ENCODE measurements around the gene SAMD13. TPM values are rescaled to one million over a fixed set of nuclear protein-coding genes. Genes with fewer than 3 reads are reported as not detected.

Gene SAMD13
- total and polyA plus RNA-seq, 2 of the 4 experiments (the other 2 are of a cell fraction): 0.27 to 0.36 TPM

- Histone ChIP-seq H2AK9ac (replicated peaks; ENCODE audit: low read depth, low read length, poor library complexity) (peak overlapping the region; percentile 87), H3K27ac (ENCODE audit: insufficient read depth, low read length) (peak overlapping the region; percentile 73), H3K36me3 (ENCODE audit: control insufficient read depth, insufficient read depth, low read length) (no peaks in the 10 kb centered on the region), H3K79me1 (ENCODE audit: low read depth in 1 of 2, low read length in 2 of 2) (no peaks in the 10 kb centered on the region), H2BK15ac (ENCODE audit: low read depth, low read length) (peak overlapping the region; percentile 97; the same call in 2 of the 3 replicates), H3K23ac (ENCODE audit: low read depth, low read length) (peak overlapping the region; percentile 94), H2AFZ (replicated peaks; ENCODE audit: low read length, poor library complexity) (peak overlapping the region; percentile 85), H2BK5ac (ENCODE audit: low read depth, low read length, poor library complexity, severe bottlenecking) (peak overlapping the region; percentile 95), H2AK5ac (ENCODE audit: low read depth, low read length) (peak overlapping the region; percentile 99), H3K4me2 (ENCODE audit: low read depth, low read length) (peak overlapping the region; percentile 56), H3K14ac (replicated peaks; ENCODE audit: low read depth, low read length) (peak overlapping the region; percentile 96), H3K4ac (ENCODE audit: low read depth, low read length) (peak overlapping the region; percentile 99), H2BK120ac (ENCODE audit: low read depth, low read length) (peak overlapping the region; percentile 99), H3K4me1 (ENCODE audit: control insufficient read depth, insufficient read depth, low read length) (peaks cover 14% of the 10 kb centered on the region), H4K8ac (ENCODE audit: low read depth in 2 of 2, low read length in 2 of 2) (peak overlapping the region; percentile 10 to 89), H3K27me3 (ENCODE audit: control insufficient read depth, insufficient read depth, low read length) (no peaks in the 10 kb centered on the region), H3K9ac (ENCODE audit: low read depth, low read length) (no peak overlapping the region), H4K20me1 (ENCODE audit: insufficient read depth, low read length) (no peaks in the 10 kb centered on the region), H3K9me1 (ENCODE audit: insufficient read depth, low read length) (peaks cover 8% of the 10 kb centered on the region; the same call in 1 of the 2 replicates), H3K9me3 (ENCODE audit: control insufficient read depth, insufficient read depth, low read length) (0 out of 2 replicates have a peak, but pooled peaks cover 3% of the 10 kb centered on the region), H4K5ac (ENCODE audit: low read depth, low read length) (peak overlapping the region; percentile 63), H3K18ac (ENCODE audit: low read depth, low read length) (peak overlapping the region; percentile 84), H4K91ac (ENCODE audit: insufficient read depth, low read depth, low read length) (peak overlapping the region; percentile 89), H3K56ac (ENCODE audit: extremely low read depth, insufficient read depth, low read length) (peak overlapping the region; percentile 69), H3K4me3 (ENCODE audit: insufficient read depth, low read depth, low read length) (no peak overlapping the region), H2BK20ac (ENCODE audit: low read depth, low read length) (peak overlapping the region; percentile 99)
- DNase-seq (peak; percentile 99), ATAC-seq (ENCODE audit: low read depth) (peak; percentile 94)
- ChIA-PET CTCF (interaction anchor here (0.7 kb wide), 1 partner anchor 51 kb away, joined by 3 read pairs; no protein-coding TSS in a partner anchor), POLR2A (ENCODE audit: unreplicated experiment) (interaction anchor here (0.6 kb wide), 1 partner anchor 221 kb away, joined by 3 read pairs; no protein-coding TSS in a partner anchor)
- TF ChIP-seq FOS (IDR thresholded peaks at IDR 0.05; ENCODE audit: low read depth, low read length) (peak; percentile 99), MAFK (IDR thresholded peaks at IDR 0.05; ENCODE audit: low read depth, low read length) (peak; percentile 16; the same call in 1 of the 2 replicates), CEBPB (IDR thresholded peaks at IDR 0.05; ENCODE audit: low read depth, low read length) (peak; percentile 70), SMC3 (IDR thresholded peaks at IDR 0.05; ENCODE audit: low read depth, low read length) (peak; percentile 10; the same call in 1 of the 2 replicates), MAZ (IDR thresholded peaks at IDR 0.05; ENCODE audit: borderline replicate concordance, low read depth, low read length) (no peak), CHD1 (IDR thresholded peaks at IDR 0.05; ENCODE audit: low read depth, low read length) (no peak), RCOR1 (IDR thresholded peaks at IDR 0.05; ENCODE audit: insufficient replicate concordance, low read length) (peak; percentile 65), BHLHE40 (IDR thresholded peaks at IDR 0.05; ENCODE audit: low read depth, low read length) (peak; percentile 68; the same call in 1 of the 2 replicates)
- WGBS, 2 experiments (ENCODE audit: extremely low coverage in 2 of 2, insufficient read length in 1 of 2): 50% methylated on average over 2 of the region's 3 CpGs; no CpG with 5 or more reads in 1 of the 2 experiments
- BruUV-seq (replicated peaks): no TSS peak
- intact Hi-C loops (cut with micrococcal nuclease): no loop called here
- in situ Hi-C loops (cut with MboI; ENCODE audit: low sequenced_read_pairs): no loop called here
- dilution Hi-C loops (cut with HindIII; ENCODE audit: low sequenced_read_pairs, unreplicated experiment): no loop called here
These were observed 64.0 kb downstream of the SAMD13 start for GRCh38 chr1:84365225-84366221.
